ENCODE data around the gene CDH13.

CDH13 gene

GRCh38 chr16:83835586-83836566 is 1209.1 kb downstream of the CDH13 start:
- DNase-seq (ENCODE audit: low read depth, low spot score) = peak; percentile 58

GRCh38 chr16:83837566-83837965 is 1210.8 kb downstream of the CDH13 start:
- DNase-seq (ENCODE audit: low read depth, low spot score) = no peak
- H3K4me3 ChIP-seq (ENCODE audit: low read length) = no peak overlapping the region

More at GRCh38 chr16:83835586-83836566, 1209.1 kb downstream of the CDH13 start:
- no peak overlapping the region for H3K4me3 ChIP-seq (ENCODE audit: low read length)

- DNase-seq (ENCODE audit: low read depth, low spot score) = no peak
Observed at GRCh38 chr16:83838151-83838550, 1211.4 kb downstream of the CDH13 start.

GRCh38 chr16:83839561-83839960 is 1212.8 kb downstream of the CDH13 start:
- DNase-seq (ENCODE audit: low read depth, low spot score) = no peak
- H3K4me3 ChIP-seq (ENCODE audit: low read length) = no peak overlapping the region

More at GRCh38 chr16:83838151-83838550, 1211.4 kb downstream of the CDH13 start:
- no peak overlapping the region for H3K4me3 ChIP-seq (ENCODE audit: low read length)

- H3K4me3 ChIP-seq (ENCODE audit: low read length) = no peak overlapping the region
- DNase-seq (ENCODE audit: low read depth, low spot score) = no peak
Observed at GRCh38 chr16:83840060-83840617, 1213.4 kb downstream of the CDH13 start.

- H3K4me3 ChIP-seq (ENCODE audit: low read length) = no peak overlapping the region
- DNase-seq (ENCODE audit: low read depth, low spot score) = no peak
Observed at GRCh38 chr16:83842291-83842690, 1215.5 kb downstream of the CDH13 start.

- H3K4me3 ChIP-seq (ENCODE audit: low read length) = no peak overlapping the region
- DNase-seq (ENCODE audit: low read depth, low spot score) = no peak
Observed at GRCh38 chr16:83842756-83843507, 1216.2 kb downstream of the CDH13 start.

GRCh38 chr16:83843657-83844056 is 1216.9 kb downstream of the CDH13 start:
- DNase-seq (ENCODE audit: low read depth, low spot score) = no peak
- no peak overlapping the region for H3K4me3 ChIP-seq (ENCODE audit: low read length)

GRCh38 chr16:83845263-83845662 is 1218.5 kb downstream of the CDH13 start:
- DNase-seq (ENCODE audit: low read depth, low spot score) = no peak
- no peak overlapping the region for H3K4me3 ChIP-seq (ENCODE audit: low read length)

- no peak overlapping the region for H3K4me3 ChIP-seq (ENCODE audit: low read length)
- DNase-seq (ENCODE audit: low read depth, low spot score) = no peak
Observed at GRCh38 chr16:83847371-83848225, 1220.8 kb downstream of the CDH13 start.

- H3K4me3 ChIP-seq (ENCODE audit: low read length) = no peak overlapping the region
- no peak for DNase-seq (ENCODE audit: low read depth, low spot score)
Observed at GRCh38 chr16:83849421-83849820, 1222.7 kb downstream of the CDH13 start.
